IMR-90 (cell line): Measurements from ENCODE around the gene AK6. TPM values are rescaled to one million over a fixed set of nuclear protein-coding genes. Genes with fewer than 3 reads are reported as not detected.

Source experiments
- ATAC-seq: fragments of 200-7000 bp; cut with Tn5 transposase; 2 replicates; pipeline ENCODE4 v1.9.1; 2020; ENCODE audit warnings: low read depth, mild to moderate bottlenecking, moderate library complexity
- BruUV-seq: library from RNA; stranded (reverse); fragments of 400-500 nt; replicated peaks from 2 replicates; lab custom pipeline; 2021; lab: Mats Ljungman, UMichigan
- CTCF ChIA-PET: fragments of 300-600 bp; formaldehyde crosslinking; extraction: SDS; loops from one replicate; lab custom pipeline; 2021; ENCODE audit warnings: antibody characterized with exemption; lab: Yijun Ruan, JAX
- POLR2A ChIA-PET: fragments of 300-600 bp; sonication (Branson Sonifier 250); formaldehyde crosslinking; loops from one replicate; lab custom pipeline; 2022; ENCODE audit warnings: antibody characterized with exemption; ENCODE audit not compliant: unreplicated experiment; lab: Charles Lee
- DNase-seq: peaks from one replicate; pipeline ENCODE4 v3.0.0; 2013
- H2AFZ ChIP-seq: replicated peaks from 2 replicates; pipeline ENCODE3; 2013; ENCODE audit warnings: low read length, mild to moderate bottlenecking; ENCODE audit not compliant: poor library complexity
- H2AK5ac ChIP-seq: 2 replicates; pipeline ENCODE4 v1.6.1; 2013; ENCODE audit warnings: low read depth, low read length, inconsistent platforms
- H2AK9ac ChIP-seq: replicated peaks from 2 replicates; pipeline ENCODE3; 2013; ENCODE audit warnings: mild to moderate bottlenecking, low read depth, low read length, moderate library complexity; ENCODE audit not compliant: poor library complexity
- H2BK120ac ChIP-seq: 2 replicates; pipeline ENCODE4 v1.6.1; 2013; ENCODE audit warnings: low read depth, low read length, inconsistent platforms
- H2BK15ac ChIP-seq: 3 replicates; pipeline ENCODE4 v1.6.1; 2013; ENCODE audit warnings: low read depth, low read length, inconsistent platforms
- H2BK20ac ChIP-seq: 2 replicates; pipeline ENCODE4 v1.6.1; 2013; ENCODE audit warnings: low read depth, mild to moderate bottlenecking, inconsistent platforms, low read length, moderate library complexity
- H2BK5ac ChIP-seq: 2 replicates; pipeline ENCODE4 v1.6.1; 2013; ENCODE audit warnings: mild to moderate bottlenecking, low read depth, low read length, inconsistent platforms; ENCODE audit not compliant: poor library complexity, severe bottlenecking
- H3K14ac ChIP-seq: replicated peaks from 2 replicates; pipeline ENCODE4 v1.6.1; 2013; ENCODE audit warnings: low read depth, low read length, inconsistent platforms
- H3K18ac ChIP-seq: 2 replicates; pipeline ENCODE4 v1.6.1; 2013; ENCODE audit warnings: low read depth, low read length, control low read depth
- H3K23ac ChIP-seq: 2 replicates; pipeline ENCODE4 v1.6.1; 2013; ENCODE audit warnings: low read depth, low read length, inconsistent platforms
- H3K27ac ChIP-seq: 2 replicates; pipeline ENCODE4 v1.5.1; 2013; ENCODE audit warnings: mild to moderate bottlenecking, control low read depth, low read length; ENCODE audit not compliant: insufficient read depth
- H3K27me3 ChIP-seq: 2 replicates; pipeline ENCODE4 v1.6.1; 2013; ENCODE audit warnings: low read length; ENCODE audit not compliant: control insufficient read depth, insufficient read depth
- H3K36me3 ChIP-seq: 2 replicates; pipeline ENCODE4 v1.6.1; 2013; ENCODE audit warnings: low read length, mixed read lengths; ENCODE audit not compliant: control insufficient read depth, insufficient read depth
- H3K4ac ChIP-seq: 2 replicates; pipeline ENCODE4 v1.6.1; 2013; ENCODE audit warnings: low read depth, low read length, inconsistent platforms
- H3K4me1 ChIP-seq: 2 replicates; pipeline ENCODE4 v1.6.1; 2013; ENCODE audit warnings: low read length, mixed read lengths; ENCODE audit not compliant: control insufficient read depth, insufficient read depth
- H3K4me2 ChIP-seq: 2 replicates; pipeline ENCODE4 v1.6.1; 2013; ENCODE audit warnings: low read depth, mild to moderate bottlenecking, control low read depth, low read length, moderate library complexity
- H3K4me3 ChIP-seq: 2 replicates; pipeline ENCODE4 v1.5.1; 2013; ENCODE audit warnings: low read depth, mild to moderate bottlenecking, control low read depth, low read length, moderate library complexity; ENCODE audit not compliant: insufficient read depth
- H3K56ac ChIP-seq: 2 replicates; pipeline ENCODE4 v1.6.1; 2013; ENCODE audit warnings: low read length, inconsistent platforms; ENCODE audit not compliant: insufficient read depth; ENCODE audit errors: extremely low read depth
- H3K79me1 ChIP-seq, 2 experiments: 2 replicates each; pipeline ENCODE4 v1.6.1; 2013; ENCODE audit warnings: low read length in 2 of 2, inconsistent platforms in 1 of 2, low read depth in 1 of 2
- H3K9ac ChIP-seq: 2 replicates; pipeline ENCODE4 v1.6.1; 2013; ENCODE audit warnings: low read depth, low read length, control low read depth
- H3K9me1 ChIP-seq: 2 replicates; pipeline ENCODE4 v1.6.1; 2013; ENCODE audit warnings: low read length, inconsistent platforms; ENCODE audit not compliant: insufficient read depth
- H3K9me3 ChIP-seq: 2 replicates; pipeline ENCODE4 v1.6.1; 2013; ENCODE audit warnings: low read length; ENCODE audit not compliant: control insufficient read depth, insufficient read depth
- H4K20me1 ChIP-seq: 2 replicates; pipeline ENCODE4 v1.6.1; 2013; ENCODE audit warnings: low read length, inconsistent platforms; ENCODE audit not compliant: insufficient read depth
- H4K5ac ChIP-seq: 2 replicates; pipeline ENCODE4 v1.6.1; 2013; ENCODE audit warnings: mild to moderate bottlenecking, low read depth, low read length, control low read depth
- H4K8ac ChIP-seq, 2 experiments: 2 replicates each; pipeline ENCODE4 v1.6.1; 2013; ENCODE audit warnings: low read depth in 2 of 2, low read length in 2 of 2, control low read depth in 1 of 2, inconsistent platforms in 1 of 2
- H4K91ac ChIP-seq: 2 replicates; pipeline ENCODE4 v1.6.1; 2013; ENCODE audit warnings: low read depth, low read length, inconsistent platforms; ENCODE audit not compliant: insufficient read depth
- BHLHE40 ChIP-seq: fragments of 150-350 bp; IDR thresholded peaks from 2 replicates; pipeline ENCODE4 v1.6.1; 2016; ENCODE audit warnings: mild to moderate bottlenecking, low read depth, low read length
- CTCF ChIP-seq: conservative IDR thresholded peaks from 2 replicates; pipeline ENCODE4 v1.5.1; 2012; ENCODE audit warnings: mild to moderate bottlenecking, low read depth, low read length, improper control_type of control experiment
- MAZ ChIP-seq: IDR thresholded peaks from 2 replicates; pipeline ENCODE4 v1.6.1; 2012; ENCODE audit warnings: low read depth, mild to moderate bottlenecking, low read length, improper control_type of control experiment, moderate library complexity, borderline replicate concordance
- NFE2L2 ChIP-seq: fragments of 150-350 bp; IDR thresholded peaks from 2 replicates; pipeline ENCODE4 v1.6.1; 2016; ENCODE audit warnings: low read depth, mild to moderate bottlenecking, low read length
- RAD21 ChIP-seq: IDR thresholded peaks from 2 replicates; pipeline ENCODE4 v1.6.1; 2012; ENCODE audit warnings: low read length, improper control_type of control experiment
- RFX5 ChIP-seq: IDR thresholded peaks from 2 replicates; pipeline ENCODE4 v1.8.0; 2012; ENCODE audit warnings: low read depth, mild to moderate bottlenecking, low read length, moderate library complexity
- USF2 ChIP-seq: fragments of 150-350 bp; IDR thresholded peaks from 2 replicates; pipeline ENCODE4 v1.6.1; 2017; ENCODE audit warnings: mild to moderate bottlenecking, antibody characterized with exemption, low read length, low read depth
- WGBS, 2 experiments: methylation state at CpG; one replicate each; pipeline versions ENCODE4 v1.1.5 to v1.1.7; 2013; ENCODE audit warnings: missing lambda C conversion rate in 2 of 2; ENCODE audit not compliant: insufficient read length in 1 of 2; ENCODE audit errors: extremely low coverage in 2 of 2; 5-methylcytosine and 5-hydroxymethylcytosine counted together
- dilution Hi-C: fragments of 300-500 bp; cut with HindIII; formaldehyde crosslinking; loops from one replicate; pipeline ENCODE4 v1.14.3; 2018; ENCODE audit warnings: low sequenced_read_pairs; ENCODE audit not compliant: unreplicated experiment
- in situ Hi-C: fragments of 300-500 bp; cut with MboI; formaldehyde crosslinking; loops from 3 replicates; pipeline ENCODE4 v1.14.3; 2019; ENCODE audit warnings: low sequenced_read_pairs, inconsistent platforms, mixed read lengths
- intact Hi-C: fragments of 100-400 bp; cut with micrococcal nuclease; formaldehyde crosslinking; loops from 2 replicates; pipeline ENCODE4 v1.10.0; 2022
- polyA plus RNA-seq, 3 experiments: library from polyadenylated mRNA; depleted of rRNA; stranded (reverse); fragments of >200 nt; gene quantifications; 2 replicates each; pipeline ENCODE4 v1.2.3, GENCODE V29; 2012; ENCODE audit warnings: low replicate concordance in 1 of 3
- total RNA-seq: library from RNA; depleted of rRNA; stranded (reverse); fragments of >200 nt; gene quantifications from 2 replicates; pipeline ENCODE4 v1.2.3, GENCODE V29; 2012
- TF ChIP-seq, protein P1 (sequence below): fragments of 150-350 bp; IDR thresholded peaks from 2 replicates; pipeline ENCODE4 v1.6.1; 2016; ENCODE audit warnings: low read depth, mild to moderate bottlenecking, low read length, moderate library complexity, borderline replicate concordance

AK6 gene
- total and polyA plus RNA-seq, 2 of the 4 experiments (the other 2 are of a cell fraction): 14.7 to 34.4 TPM

- no peak overlapping the region for H3K23ac ChIP-seq
- DNase-seq: no peak
Measured at GRCh38 chr5:69404659-69405330, 35.5 kb upstream of the AK6 start.

More at GRCh38 chr5:69404659-69405330, 35.5 kb upstream of the AK6 start:
- Histone ChIP-seq H4K5ac (no peak overlapping the region), H3K9me1 (no peaks in the 10 kb centered on the region; the same call in 1 of the 2 replicates), H4K91ac (no peak overlapping the region), H2AFZ (no peak overlapping the region), H3K9me3 (no peaks in the 10 kb centered on the region), H4K20me1 (no peaks in the 10 kb centered on the region), H2BK15ac (no peak overlapping the region), H2BK120ac (no peak overlapping the region), H2AK9ac (no peak overlapping the region), H3K56ac (no peak overlapping the region), H3K4ac (no peak overlapping the region), H3K27ac (no peak overlapping the region), H3K18ac (no peak overlapping the region), H2BK20ac (no peak overlapping the region), H3K36me3 (peaks cover 29% of the 10 kb centered on the region), H3K4me3 (no peak overlapping the region), H2AK5ac (no peak overlapping the region), H3K9ac (no peak overlapping the region), H4K8ac (no peak overlapping the region), H3K14ac (no peak overlapping the region), H3K4me2 (no peak overlapping the region), H3K27me3 (no peaks in the 10 kb centered on the region), H3K4me1 (no peaks in the 10 kb centered on the region), H2BK5ac (no peak overlapping the region), H3K79me1 (no peaks in the 10 kb centered on the region)
- POLR2A ChIA-PET: no interaction called here
- in situ Hi-C loops (no loop called here), intact Hi-C loops (loop anchor here (5.0 kb wide), 1 partner anchor 32 kb away; no protein-coding TSS in a partner anchor), dilution Hi-C loops (no loop called here)
- 84% methylated on average over 5 of the region's 15 CpGs; no CpG with 5 or more reads in 1 of the 2 experiments for WGBS, 2 experiments
- BruUV-seq: no TSS peak
- CTCF ChIA-PET: no interaction called here
- no peak for ATAC-seq
- no peak for TF ChIP-seq RAD21
- no peak for TF ChIP-seq CTCF
- no peak for TF ChIP-seq RFX5
- no peak for TF ChIP-seq BHLHE40
- TF ChIP-seq, protein P1, sequence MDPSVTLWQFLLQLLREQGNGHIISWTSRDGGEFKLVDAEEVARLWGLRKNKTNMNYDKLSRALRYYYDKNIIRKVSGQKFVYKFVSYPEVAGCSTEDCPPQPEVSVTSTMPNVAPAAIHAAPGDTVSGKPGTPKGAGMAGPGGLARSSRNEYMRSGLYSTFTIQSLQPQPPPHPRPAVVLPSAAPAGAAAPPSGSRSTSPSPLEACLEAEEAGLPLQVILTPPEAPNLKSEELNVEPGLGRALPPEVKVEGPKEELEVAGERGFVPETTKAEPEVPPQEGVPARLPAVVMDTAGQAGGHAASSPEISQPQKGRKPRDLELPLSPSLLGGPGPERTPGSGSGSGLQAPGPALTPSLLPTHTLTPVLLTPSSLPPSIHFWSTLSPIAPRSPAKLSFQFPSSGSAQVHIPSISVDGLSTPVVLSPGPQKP: no peak
- no peak for TF ChIP-seq MAZ
- TF ChIP-seq USF2: no peak
- TF ChIP-seq NFE2L2: no peak
